Measurements from ENCODE around the gene RPRD1B.
A peak's percentile ranks its signal among the peaks of the same experiment; 100 is the strongest.

The RPRD1B gene

DNA sequence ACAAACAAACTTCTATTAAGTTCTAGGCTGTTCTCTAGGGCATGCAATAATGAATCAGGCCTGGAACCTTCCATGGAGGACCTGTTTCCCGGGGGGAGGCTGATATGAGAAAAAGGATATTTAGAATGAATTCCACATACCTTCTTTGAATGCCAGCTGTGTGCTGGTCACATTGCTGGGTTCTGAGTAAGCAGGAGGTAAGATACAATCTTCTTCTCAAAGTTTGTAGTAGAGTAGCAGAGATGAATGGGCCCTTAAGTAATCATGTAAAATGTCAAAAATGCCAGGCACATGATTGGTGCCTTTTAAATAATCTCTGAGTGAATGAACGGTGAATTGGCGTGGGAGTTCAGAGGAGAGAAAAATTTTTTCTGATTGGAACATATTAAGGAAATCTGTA is 84.1 kb downstream of the RPRD1B start:
- ChIA-PET POLR2A (ENCODE audit: low non-redundant PET) (no interaction called here), CTCF (no interaction called here)
- H3K27ac ChIP-seq: no peak overlapping the region
- DNase-seq (ENCODE audit: low spot score): peak; percentile 68
- TF ChIP-seq, protein P1, sequence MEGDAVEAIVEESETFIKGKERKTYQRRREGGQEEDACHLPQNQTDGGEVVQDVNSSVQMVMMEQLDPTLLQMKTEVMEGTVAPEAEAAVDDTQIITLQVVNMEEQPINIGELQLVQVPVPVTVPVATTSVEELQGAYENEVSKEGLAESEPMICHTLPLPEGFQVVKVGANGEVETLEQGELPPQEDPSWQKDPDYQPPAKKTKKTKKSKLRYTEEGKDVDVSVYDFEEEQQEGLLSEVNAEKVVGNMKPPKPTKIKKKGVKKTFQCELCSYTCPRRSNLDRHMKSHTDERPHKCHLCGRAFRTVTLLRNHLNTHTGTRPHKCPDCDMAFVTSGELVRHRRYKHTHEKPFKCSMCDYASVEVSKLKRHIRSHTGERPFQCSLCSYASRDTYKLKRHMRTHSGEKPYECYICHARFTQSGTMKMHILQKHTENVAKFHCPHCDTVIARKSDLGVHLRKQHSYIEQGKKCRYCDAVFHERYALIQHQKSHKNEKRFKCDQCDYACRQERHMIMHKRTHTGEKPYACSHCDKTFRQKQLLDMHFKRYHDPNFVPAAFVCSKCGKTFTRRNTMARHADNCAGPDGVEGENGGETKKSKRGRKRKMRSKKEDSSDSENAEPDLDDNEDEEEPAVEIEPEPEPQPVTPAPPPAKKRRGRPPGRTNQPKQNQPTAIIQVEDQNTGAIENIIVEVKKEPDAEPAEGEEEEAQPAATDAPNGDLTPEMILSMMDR (conservative IDR thresholded peaks at IDR 0.05; ENCODE audit: low read depth): no peak

- CTCF ChIA-PET: interaction anchor here (0.6 kb wide), 1 partner anchor 349 kb away, joined by 3 read pairs; no protein-coding TSS in a partner anchor
- TF ChIP-seq, protein P1 (conservative IDR thresholded peaks at IDR 0.05; ENCODE audit: low read depth): no peak
- POLR2A ChIA-PET (ENCODE audit: low non-redundant PET): no interaction called here
- no peak for DNase-seq (ENCODE audit: low spot score)
- H3K27ac ChIP-seq: no peak overlapping the region
Measured at GRCh38 chr20:38119446-38119845, 85.9 kb downstream of the RPRD1B start.

GRCh38 chr20:38120625-38120988 is 87.1 kb downstream of the RPRD1B start:
- ChIA-PET CTCF (no interaction called here), POLR2A (ENCODE audit: low non-redundant PET) (no interaction called here)
- DNase-seq (ENCODE audit: low spot score): no peak
- no peak overlapping the region for H3K27ac ChIP-seq
- TF ChIP-seq, protein P1 (conservative IDR thresholded peaks at IDR 0.05; ENCODE audit: low read depth): no peak

DNA sequence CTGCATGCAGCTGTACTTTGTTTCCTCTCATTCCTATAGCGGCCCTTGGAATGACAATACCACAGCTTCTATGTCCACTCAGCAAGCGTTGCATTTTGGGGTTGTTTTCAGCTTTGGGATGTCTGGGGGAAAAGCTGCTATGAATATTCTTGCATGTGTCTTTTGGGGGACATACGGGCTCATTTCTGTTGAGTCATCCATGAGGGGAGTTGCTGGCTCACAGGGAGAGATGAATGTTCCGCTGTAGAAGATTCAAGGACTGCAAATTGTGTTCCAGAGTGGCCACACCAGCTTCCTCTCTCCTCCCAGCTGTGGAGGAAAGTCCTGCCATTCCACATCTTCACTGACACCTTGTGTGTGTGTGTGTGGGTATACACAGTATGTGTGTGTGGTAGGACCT is 88.2 kb downstream of the RPRD1B start:
- POLR2A ChIA-PET (ENCODE audit: low non-redundant PET): no interaction called here
- TF ChIP-seq, protein P1 (conservative IDR thresholded peaks at IDR 0.05; ENCODE audit: low read depth): no peak
- CTCF ChIA-PET: interaction anchor here (0.7 kb wide), 1 partner anchor 636 kb away, joined by 3 read pairs; no protein-coding TSS in a partner anchor
- DNase-seq (ENCODE audit: low spot score): no peak
- H3K27ac ChIP-seq: no peak overlapping the region

DNA sequence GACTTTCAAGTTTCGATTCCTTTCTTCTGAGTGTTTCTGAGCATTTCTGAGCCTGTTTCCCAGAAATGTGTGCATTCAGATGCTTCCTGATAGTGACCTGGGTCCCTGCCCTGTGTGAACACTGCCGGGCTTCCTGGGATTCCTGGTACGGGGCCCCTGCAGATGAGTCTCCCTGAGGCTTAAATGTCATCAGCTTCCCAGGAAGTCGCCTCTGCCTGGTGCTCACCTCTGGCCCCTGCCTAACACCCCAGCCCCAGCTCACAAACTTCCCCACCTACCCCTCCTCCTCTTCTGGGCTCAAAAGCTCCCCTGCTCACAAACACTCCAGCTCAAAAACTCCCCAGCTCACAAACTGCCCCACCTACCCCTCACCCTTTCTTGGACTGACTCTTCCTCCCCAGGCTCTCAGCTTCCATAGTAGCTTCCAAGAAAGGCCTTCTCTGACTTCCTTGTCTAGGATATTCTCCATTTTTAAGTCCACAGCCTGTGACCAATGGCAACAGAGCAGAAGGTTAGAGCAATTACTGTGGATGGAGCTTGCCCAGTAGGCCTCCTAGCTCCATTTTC is 89.6 kb downstream of the RPRD1B start:
- H3K27ac ChIP-seq: peak overlapping the region; percentile 38
- TF ChIP-seq, protein P1 (conservative IDR thresholded peaks at IDR 0.05; ENCODE audit: low read depth): no peak
- DNase-seq (ENCODE audit: low spot score): no peak
- CTCF ChIA-PET: interaction anchor here (1.4 kb wide), 2 partner anchors 9 to 65 kb away, joined by 3 to 6 read pairs; no protein-coding TSS in a partner anchor
- POLR2A ChIA-PET (ENCODE audit: low non-redundant PET): no interaction called here

DNA sequence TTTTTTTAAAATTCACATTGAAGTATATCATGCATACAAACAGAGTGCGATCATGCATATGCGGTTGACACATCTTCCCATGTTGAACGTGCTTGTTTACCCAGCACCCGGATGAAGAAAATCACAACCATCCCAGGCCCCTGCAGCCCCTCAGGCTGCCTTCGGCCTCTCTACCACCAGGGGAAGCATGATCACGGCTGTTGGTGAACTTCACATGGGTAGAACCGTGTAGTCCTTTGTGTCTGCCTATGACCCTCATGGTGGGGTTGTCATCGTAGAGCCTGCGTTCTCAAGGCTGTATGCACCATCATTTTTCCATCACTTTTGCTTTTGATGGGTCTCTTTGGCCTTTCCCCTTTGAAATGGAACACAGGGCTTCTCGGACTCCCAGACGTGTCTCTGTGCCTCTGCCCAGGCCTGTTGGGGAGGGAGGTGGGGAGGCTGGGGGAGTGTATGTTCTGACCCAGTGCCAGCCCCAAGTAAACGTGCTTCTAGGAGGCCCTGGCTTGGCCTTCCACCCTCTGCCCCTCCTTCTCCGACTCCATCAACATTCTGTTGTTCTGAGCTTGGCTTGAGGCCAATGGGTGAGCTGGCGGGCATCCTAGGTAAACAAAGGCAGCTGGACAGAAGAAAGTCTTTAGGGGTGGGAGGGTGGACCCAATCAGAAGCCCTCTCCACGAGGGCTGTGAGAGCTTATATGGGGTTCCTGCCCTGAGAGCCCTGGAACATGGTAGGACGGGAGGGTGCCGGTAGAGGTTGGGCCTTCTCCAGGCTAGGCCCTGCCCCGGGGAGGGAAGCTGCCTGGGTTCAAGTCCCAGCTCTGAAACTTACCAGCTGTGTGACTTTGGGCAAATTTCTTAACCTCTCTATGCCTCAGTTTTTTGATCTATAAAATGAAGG is 91.9 kb downstream of the RPRD1B start:
- DNase-seq (ENCODE audit: low spot score): no peak
- ChIA-PET CTCF (interaction anchor here (0.5 to 1.1 kb wide), 3 partner anchors 27 to 52 kb away, joined by 3 to 5 read pairs (median 4); no protein-coding TSS in a partner anchor), POLR2A (ENCODE audit: low non-redundant PET) (no interaction called here)
- TF ChIP-seq, protein P1 (conservative IDR thresholded peaks at IDR 0.05; ENCODE audit: low read depth): no peak
- H3K27ac ChIP-seq: peak overlapping the region; percentile 62

Data from RWPE1 (cell line).